IMR-90 (cell line): ENCODE data around the gene DOCK10. TPM values are rescaled to one million over a fixed set of nuclear protein-coding genes. Genes with fewer than 3 reads are reported as not detected.

ENCODE experiments used
- ATAC-seq: fragments of 200-7000 bp; cut with Tn5 transposase; 2 replicates; pipeline ENCODE4 v1.9.1; 2020; ENCODE audit warnings: low read depth, mild to moderate bottlenecking, moderate library complexity
- BruUV-seq: library from RNA; stranded (reverse); fragments of 400-500 nt; replicated peaks from 2 replicates; lab custom pipeline; 2021; lab: Mats Ljungman, UMichigan
- CTCF ChIA-PET: fragments of 300-600 bp; formaldehyde crosslinking; extraction: SDS; loops from one replicate; lab custom pipeline; 2021; ENCODE audit warnings: antibody characterized with exemption; lab: Yijun Ruan, JAX
- POLR2A ChIA-PET: fragments of 300-600 bp; sonication (Branson Sonifier 250); formaldehyde crosslinking; loops from one replicate; lab custom pipeline; 2022; ENCODE audit warnings: antibody characterized with exemption; ENCODE audit not compliant: unreplicated experiment; lab: Charles Lee
- DNase-seq: peaks from one replicate; pipeline ENCODE4 v3.0.0; 2013
- H2AFZ ChIP-seq: replicated peaks from 2 replicates; pipeline ENCODE3; 2013; ENCODE audit warnings: low read length, mild to moderate bottlenecking; ENCODE audit not compliant: poor library complexity
- H2AK5ac ChIP-seq: 2 replicates; pipeline ENCODE4 v1.6.1; 2013; ENCODE audit warnings: low read depth, low read length, inconsistent platforms
- H2AK9ac ChIP-seq: replicated peaks from 2 replicates; pipeline ENCODE3; 2013; ENCODE audit warnings: mild to moderate bottlenecking, low read depth, low read length, moderate library complexity; ENCODE audit not compliant: poor library complexity
- H2BK120ac ChIP-seq: 2 replicates; pipeline ENCODE4 v1.6.1; 2013; ENCODE audit warnings: low read depth, low read length, inconsistent platforms
- H2BK15ac ChIP-seq: 3 replicates; pipeline ENCODE4 v1.6.1; 2013; ENCODE audit warnings: low read depth, low read length, inconsistent platforms
- H2BK20ac ChIP-seq: 2 replicates; pipeline ENCODE4 v1.6.1; 2013; ENCODE audit warnings: low read depth, mild to moderate bottlenecking, inconsistent platforms, low read length, moderate library complexity
- H2BK5ac ChIP-seq: 2 replicates; pipeline ENCODE4 v1.6.1; 2013; ENCODE audit warnings: mild to moderate bottlenecking, low read depth, low read length, inconsistent platforms; ENCODE audit not compliant: poor library complexity, severe bottlenecking
- H3K14ac ChIP-seq: replicated peaks from 2 replicates; pipeline ENCODE4 v1.6.1; 2013; ENCODE audit warnings: low read depth, low read length, inconsistent platforms
- H3K18ac ChIP-seq: 2 replicates; pipeline ENCODE4 v1.6.1; 2013; ENCODE audit warnings: low read depth, low read length, control low read depth
- H3K23ac ChIP-seq: 2 replicates; pipeline ENCODE4 v1.6.1; 2013; ENCODE audit warnings: low read depth, low read length, inconsistent platforms
- H3K27ac ChIP-seq: 2 replicates; pipeline ENCODE4 v1.5.1; 2013; ENCODE audit warnings: mild to moderate bottlenecking, control low read depth, low read length; ENCODE audit not compliant: insufficient read depth
- H3K27me3 ChIP-seq: 2 replicates; pipeline ENCODE4 v1.6.1; 2013; ENCODE audit warnings: low read length; ENCODE audit not compliant: control insufficient read depth, insufficient read depth
- H3K36me3 ChIP-seq: 2 replicates; pipeline ENCODE4 v1.6.1; 2013; ENCODE audit warnings: low read length, mixed read lengths; ENCODE audit not compliant: control insufficient read depth, insufficient read depth
- H3K4ac ChIP-seq: 2 replicates; pipeline ENCODE4 v1.6.1; 2013; ENCODE audit warnings: low read depth, low read length, inconsistent platforms
- H3K4me1 ChIP-seq: 2 replicates; pipeline ENCODE4 v1.6.1; 2013; ENCODE audit warnings: low read length, mixed read lengths; ENCODE audit not compliant: control insufficient read depth, insufficient read depth
- H3K4me2 ChIP-seq: 2 replicates; pipeline ENCODE4 v1.6.1; 2013; ENCODE audit warnings: low read depth, mild to moderate bottlenecking, control low read depth, low read length, moderate library complexity
- H3K4me3 ChIP-seq: 2 replicates; pipeline ENCODE4 v1.5.1; 2013; ENCODE audit warnings: low read depth, mild to moderate bottlenecking, control low read depth, low read length, moderate library complexity; ENCODE audit not compliant: insufficient read depth
- H3K56ac ChIP-seq: 2 replicates; pipeline ENCODE4 v1.6.1; 2013; ENCODE audit warnings: low read length, inconsistent platforms; ENCODE audit not compliant: insufficient read depth; ENCODE audit errors: extremely low read depth
- H3K79me1 ChIP-seq, 2 experiments: 2 replicates each; pipeline ENCODE4 v1.6.1; 2013; ENCODE audit warnings: low read length in 2 of 2, inconsistent platforms in 1 of 2, low read depth in 1 of 2
- H3K9ac ChIP-seq: 2 replicates; pipeline ENCODE4 v1.6.1; 2013; ENCODE audit warnings: low read depth, low read length, control low read depth
- H3K9me1 ChIP-seq: 2 replicates; pipeline ENCODE4 v1.6.1; 2013; ENCODE audit warnings: low read length, inconsistent platforms; ENCODE audit not compliant: insufficient read depth
- H3K9me3 ChIP-seq: 2 replicates; pipeline ENCODE4 v1.6.1; 2013; ENCODE audit warnings: low read length; ENCODE audit not compliant: control insufficient read depth, insufficient read depth
- H4K20me1 ChIP-seq: 2 replicates; pipeline ENCODE4 v1.6.1; 2013; ENCODE audit warnings: low read length, inconsistent platforms; ENCODE audit not compliant: insufficient read depth
- H4K5ac ChIP-seq: 2 replicates; pipeline ENCODE4 v1.6.1; 2013; ENCODE audit warnings: mild to moderate bottlenecking, low read depth, low read length, control low read depth
- H4K8ac ChIP-seq, 2 experiments: 2 replicates each; pipeline ENCODE4 v1.6.1; 2013; ENCODE audit warnings: low read depth in 2 of 2, low read length in 2 of 2, control low read depth in 1 of 2, inconsistent platforms in 1 of 2
- H4K91ac ChIP-seq: 2 replicates; pipeline ENCODE4 v1.6.1; 2013; ENCODE audit warnings: low read depth, low read length, inconsistent platforms; ENCODE audit not compliant: insufficient read depth
- BHLHE40 ChIP-seq: fragments of 150-350 bp; IDR thresholded peaks from 2 replicates; pipeline ENCODE4 v1.6.1; 2016; ENCODE audit warnings: mild to moderate bottlenecking, low read depth, low read length
- CEBPB ChIP-seq: IDR thresholded peaks from 2 replicates; pipeline ENCODE4 v1.6.1; 2012; ENCODE audit warnings: low read depth, low read length, improper control_type of control experiment
- CHD1 ChIP-seq: IDR thresholded peaks from 2 replicates; pipeline ENCODE4 v1.6.1; 2012; ENCODE audit warnings: low read depth, low read length, improper control_type of control experiment
- FOS ChIP-seq: fragments of 150-350 bp; IDR thresholded peaks from 2 replicates; pipeline ENCODE4 v1.6.1; 2016; ENCODE audit warnings: low read depth, low read length
- MAFK ChIP-seq: IDR thresholded peaks from 2 replicates; pipeline ENCODE4 v1.6.1; 2012; ENCODE audit warnings: low read depth, low read length, improper control_type of control experiment
- MAZ ChIP-seq: IDR thresholded peaks from 2 replicates; pipeline ENCODE4 v1.6.1; 2012; ENCODE audit warnings: low read depth, mild to moderate bottlenecking, low read length, improper control_type of control experiment, moderate library complexity, borderline replicate concordance
- MXI1 ChIP-seq: IDR thresholded peaks from 2 replicates; pipeline ENCODE4 v1.6.1; 2012; ENCODE audit warnings: low read depth, mild to moderate bottlenecking, low read length, moderate library complexity, borderline replicate concordance
- NFE2L2 ChIP-seq: fragments of 150-350 bp; IDR thresholded peaks from 2 replicates; pipeline ENCODE4 v1.6.1; 2016; ENCODE audit warnings: low read depth, mild to moderate bottlenecking, low read length
- RAD21 ChIP-seq: IDR thresholded peaks from 2 replicates; pipeline ENCODE4 v1.6.1; 2012; ENCODE audit warnings: low read length, improper control_type of control experiment
- RCOR1 ChIP-seq: IDR thresholded peaks from 2 replicates; pipeline ENCODE4 v1.6.1; 2012; ENCODE audit warnings: mild to moderate bottlenecking, low read length, improper control_type of control experiment; ENCODE audit not compliant: insufficient replicate concordance
- SMC3 ChIP-seq: fragments of 150-350 bp; IDR thresholded peaks from 2 replicates; pipeline ENCODE4 v1.6.1; 2016; ENCODE audit warnings: low read depth, mild to moderate bottlenecking, antibody characterized with exemption, low read length, moderate library complexity
- USF2 ChIP-seq: fragments of 150-350 bp; IDR thresholded peaks from 2 replicates; pipeline ENCODE4 v1.6.1; 2017; ENCODE audit warnings: mild to moderate bottlenecking, antibody characterized with exemption, low read length, low read depth
- WGBS, 2 experiments: methylation state at CpG; one replicate each; pipeline versions ENCODE4 v1.1.5 to v1.1.7; 2013; ENCODE audit warnings: missing lambda C conversion rate in 2 of 2; ENCODE audit not compliant: insufficient read length in 1 of 2; ENCODE audit errors: extremely low coverage in 2 of 2; 5-methylcytosine and 5-hydroxymethylcytosine counted together
- dilution Hi-C: fragments of 300-500 bp; cut with HindIII; formaldehyde crosslinking; loops from one replicate; pipeline ENCODE4 v1.14.3; 2018; ENCODE audit warnings: low sequenced_read_pairs; ENCODE audit not compliant: unreplicated experiment
- in situ Hi-C: fragments of 300-500 bp; cut with MboI; formaldehyde crosslinking; loops from 3 replicates; pipeline ENCODE4 v1.14.3; 2019; ENCODE audit warnings: low sequenced_read_pairs, inconsistent platforms, mixed read lengths
- intact Hi-C: fragments of 100-400 bp; cut with micrococcal nuclease; formaldehyde crosslinking; loops from 2 replicates; pipeline ENCODE4 v1.10.0; 2022
- polyA plus RNA-seq, 3 experiments: library from polyadenylated mRNA; depleted of rRNA; stranded (reverse); fragments of >200 nt; gene quantifications; 2 replicates each; pipeline ENCODE4 v1.2.3, GENCODE V29; 2012; ENCODE audit warnings: low replicate concordance in 1 of 3
- total RNA-seq: library from RNA; depleted of rRNA; stranded (reverse); fragments of >200 nt; gene quantifications from 2 replicates; pipeline ENCODE4 v1.2.3, GENCODE V29; 2012
- TF ChIP-seq, protein P1 (sequence below): fragments of 150-350 bp; IDR thresholded peaks from 2 replicates; pipeline ENCODE4 v1.6.1; 2016; ENCODE audit warnings: low read depth, mild to moderate bottlenecking, low read length, moderate library complexity, borderline replicate concordance
- TF ChIP-seq, protein P2 (sequence below): conservative IDR thresholded peaks from 2 replicates; pipeline ENCODE4 v1.5.1; 2012; ENCODE audit warnings: mild to moderate bottlenecking, low read depth, low read length, improper control_type of control experiment

The DOCK10 gene
- total and polyA plus RNA-seq, 2 of the 4 experiments (the other 2 are of a cell fraction), result 58.6 to 75.3 TPM

DNA sequence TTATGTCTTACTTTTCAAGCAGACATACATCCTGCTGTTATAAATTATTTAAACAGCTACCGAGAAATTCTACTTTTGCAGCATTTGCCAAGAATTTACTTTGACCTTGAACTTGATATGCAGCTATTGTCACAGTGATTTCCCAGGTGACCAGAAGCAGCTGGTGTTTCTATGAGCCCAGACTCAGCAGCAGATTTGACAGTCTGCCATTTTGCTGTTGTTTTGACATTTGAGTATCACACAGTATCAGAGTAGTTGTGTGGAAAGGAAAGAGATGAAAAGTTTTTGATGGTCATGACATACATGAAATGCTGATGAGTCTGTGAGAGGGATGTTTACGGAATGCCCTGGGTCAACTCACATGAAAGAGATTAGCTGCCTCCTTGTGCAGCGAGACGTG lies 319.5 kb downstream of the DOCK10 start:
- Histone ChIP-seq H2AK5ac (no peak overlapping the region), H3K9me1 (no peaks in the 10 kb centered on the region), H2BK20ac (no peak overlapping the region), H3K9me3 (no peaks in the 10 kb centered on the region), H3K23ac (no peak overlapping the region), H3K79me1 (no peaks in the 10 kb centered on the region), H2AK9ac (no peak overlapping the region), H3K4me3 (no peak overlapping the region), H4K91ac (no peak overlapping the region), H2BK5ac (no peak overlapping the region), H3K56ac (no peak overlapping the region), H3K36me3 (no peaks in the 10 kb centered on the region), H3K9ac (no peak overlapping the region), H2AFZ (no peak overlapping the region), H3K4ac (no peak overlapping the region), H4K5ac (no peak overlapping the region), H3K18ac (no peak overlapping the region), H4K8ac (no peak overlapping the region), H2BK15ac (no peak overlapping the region), H3K4me1 (no peaks in the 10 kb centered on the region; the same call in 1 of the 2 replicates), H4K20me1 (no peaks in the 10 kb centered on the region), H2BK120ac (no peak overlapping the region), H3K27me3 (no peaks in the 10 kb centered on the region), H3K4me2 (no peak overlapping the region), H3K27ac (no peak overlapping the region), H3K14ac (no peak overlapping the region)
- BruUV-seq, result no TSS peak
- dilution Hi-C loops, result no loop called here
- ChIA-PET CTCF (no interaction called here), POLR2A (no interaction called here)
- intact Hi-C loops, result no loop called here
- TF ChIP-seq RCOR1 (no peak), FOS (no peak), MAFK (no peak), BHLHE40 (no peak), SMC3 (no peak), CEBPB (no peak), CHD1 (no peak), NFE2L2 (no peak), USF2 (no peak), MAZ (no peak), MXI1 (no peak), RAD21 (no peak)
- TF ChIP-seq, protein P1, sequence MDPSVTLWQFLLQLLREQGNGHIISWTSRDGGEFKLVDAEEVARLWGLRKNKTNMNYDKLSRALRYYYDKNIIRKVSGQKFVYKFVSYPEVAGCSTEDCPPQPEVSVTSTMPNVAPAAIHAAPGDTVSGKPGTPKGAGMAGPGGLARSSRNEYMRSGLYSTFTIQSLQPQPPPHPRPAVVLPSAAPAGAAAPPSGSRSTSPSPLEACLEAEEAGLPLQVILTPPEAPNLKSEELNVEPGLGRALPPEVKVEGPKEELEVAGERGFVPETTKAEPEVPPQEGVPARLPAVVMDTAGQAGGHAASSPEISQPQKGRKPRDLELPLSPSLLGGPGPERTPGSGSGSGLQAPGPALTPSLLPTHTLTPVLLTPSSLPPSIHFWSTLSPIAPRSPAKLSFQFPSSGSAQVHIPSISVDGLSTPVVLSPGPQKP, result no peak
- TF ChIP-seq, protein P2, sequence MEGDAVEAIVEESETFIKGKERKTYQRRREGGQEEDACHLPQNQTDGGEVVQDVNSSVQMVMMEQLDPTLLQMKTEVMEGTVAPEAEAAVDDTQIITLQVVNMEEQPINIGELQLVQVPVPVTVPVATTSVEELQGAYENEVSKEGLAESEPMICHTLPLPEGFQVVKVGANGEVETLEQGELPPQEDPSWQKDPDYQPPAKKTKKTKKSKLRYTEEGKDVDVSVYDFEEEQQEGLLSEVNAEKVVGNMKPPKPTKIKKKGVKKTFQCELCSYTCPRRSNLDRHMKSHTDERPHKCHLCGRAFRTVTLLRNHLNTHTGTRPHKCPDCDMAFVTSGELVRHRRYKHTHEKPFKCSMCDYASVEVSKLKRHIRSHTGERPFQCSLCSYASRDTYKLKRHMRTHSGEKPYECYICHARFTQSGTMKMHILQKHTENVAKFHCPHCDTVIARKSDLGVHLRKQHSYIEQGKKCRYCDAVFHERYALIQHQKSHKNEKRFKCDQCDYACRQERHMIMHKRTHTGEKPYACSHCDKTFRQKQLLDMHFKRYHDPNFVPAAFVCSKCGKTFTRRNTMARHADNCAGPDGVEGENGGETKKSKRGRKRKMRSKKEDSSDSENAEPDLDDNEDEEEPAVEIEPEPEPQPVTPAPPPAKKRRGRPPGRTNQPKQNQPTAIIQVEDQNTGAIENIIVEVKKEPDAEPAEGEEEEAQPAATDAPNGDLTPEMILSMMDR, result no peak
- DNase-seq, result no peak
- WGBS, 2 experiments, result no CpG with 5 or more reads among the region's 4 CpGs
- no peak for ATAC-seq
- in situ Hi-C loops, result no loop called here
